Measurements from ENCODE around the gene MATCAP1. TPM values are rescaled to one million over a fixed set of nuclear protein-coding genes. Genes with fewer than 3 reads are reported as not detected.

MATCAP1 gene
- total RNA-seq, 4 donors from 2014 or later: 20.8 to 57.8 (median 42.3) TPM

GRCh38 chr16:67155295-67156142 is 28.2 kb downstream of the MATCAP1 start:
- DNase-seq: peak; percentile 55 to 88 (median 85)
- TF ChIP-seq, protein P1, sequence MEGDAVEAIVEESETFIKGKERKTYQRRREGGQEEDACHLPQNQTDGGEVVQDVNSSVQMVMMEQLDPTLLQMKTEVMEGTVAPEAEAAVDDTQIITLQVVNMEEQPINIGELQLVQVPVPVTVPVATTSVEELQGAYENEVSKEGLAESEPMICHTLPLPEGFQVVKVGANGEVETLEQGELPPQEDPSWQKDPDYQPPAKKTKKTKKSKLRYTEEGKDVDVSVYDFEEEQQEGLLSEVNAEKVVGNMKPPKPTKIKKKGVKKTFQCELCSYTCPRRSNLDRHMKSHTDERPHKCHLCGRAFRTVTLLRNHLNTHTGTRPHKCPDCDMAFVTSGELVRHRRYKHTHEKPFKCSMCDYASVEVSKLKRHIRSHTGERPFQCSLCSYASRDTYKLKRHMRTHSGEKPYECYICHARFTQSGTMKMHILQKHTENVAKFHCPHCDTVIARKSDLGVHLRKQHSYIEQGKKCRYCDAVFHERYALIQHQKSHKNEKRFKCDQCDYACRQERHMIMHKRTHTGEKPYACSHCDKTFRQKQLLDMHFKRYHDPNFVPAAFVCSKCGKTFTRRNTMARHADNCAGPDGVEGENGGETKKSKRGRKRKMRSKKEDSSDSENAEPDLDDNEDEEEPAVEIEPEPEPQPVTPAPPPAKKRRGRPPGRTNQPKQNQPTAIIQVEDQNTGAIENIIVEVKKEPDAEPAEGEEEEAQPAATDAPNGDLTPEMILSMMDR (IDR thresholded peaks at IDR 0.05): peak; percentile 96 to 99 (median 98)
- no peak for TF ChIP-seq POLR2A (IDR thresholded peaks at IDR 0.05)
- Histone ChIP-seq H3K9me3 (no peaks in the 10 kb centered on the region), H3K27ac (no peak overlapping the region), H3K4me1 (peaks cover 7 to 43% (median 16%) of the 10 kb centered on the region in 4 donors), H3K4me3 (peak overlapping the region in 3 of 4 donors; percentile 15 to 46 (median 29)), H3K27me3 (no peaks in the 10 kb centered on the region), H3K36me3 (no peaks in the 10 kb centered on the region)

DNA sequence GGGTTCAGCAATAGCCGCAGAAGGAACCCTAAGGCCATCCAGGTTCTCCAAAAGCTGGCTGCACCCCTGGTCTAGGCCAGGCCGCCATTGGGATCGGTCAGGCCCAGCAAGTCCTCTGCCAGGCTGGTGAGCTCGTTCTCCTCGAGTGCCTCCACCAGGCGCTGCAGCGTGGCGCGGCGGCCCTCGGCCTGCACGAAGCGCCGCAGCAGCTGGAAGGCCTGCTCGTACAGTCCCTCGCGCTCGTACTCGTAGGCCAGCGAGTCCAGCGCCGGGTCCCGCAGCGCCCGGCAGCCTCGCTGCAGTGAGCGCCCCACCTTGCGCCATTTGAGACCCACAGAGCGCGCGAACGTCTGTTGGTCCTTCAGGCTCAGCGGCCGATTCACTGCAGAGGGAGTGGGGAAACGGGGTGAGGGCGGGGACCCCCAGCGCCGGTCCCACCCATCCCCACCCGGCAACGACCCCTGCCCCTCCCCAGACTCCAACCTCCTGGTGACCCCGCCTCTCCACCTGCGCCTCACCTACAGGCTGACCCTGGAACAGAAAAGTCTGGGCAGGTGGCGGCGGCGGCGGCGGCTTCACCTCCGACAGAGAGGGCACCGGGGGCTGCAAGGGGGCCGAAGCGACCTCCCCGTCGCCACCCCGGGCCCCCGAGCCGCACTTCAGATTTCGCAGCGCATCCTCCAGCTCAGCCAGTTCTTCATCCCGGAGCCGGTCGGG is 29.0 kb downstream of the MATCAP1 start:
- H3K4me3 ChIP-seq: peak overlapping the region in 3 of 4 donors; percentile 15 to 46 (median 29)
- no peaks in the 10 kb centered on the region for H3K9me3 ChIP-seq
- TF ChIP-seq POLR2A (IDR thresholded peaks at IDR 0.05): no peak
- TF ChIP-seq, protein P1 (IDR thresholded peaks at IDR 0.05): no peak
- H3K27ac ChIP-seq: no peak overlapping the region
- H3K36me3 ChIP-seq: no peaks in the 10 kb centered on the region
- no peak for DNase-seq
- H3K27me3 ChIP-seq: no peaks in the 10 kb centered on the region
- peaks cover 7 to 51% (median 16%) of the 10 kb centered on the region in 4 donors for H3K4me1 ChIP-seq

- H3K4me1 ChIP-seq: peaks cover 4 to 39% (median 12%) of the 10 kb centered on the region in 4 donors
- peak overlapping the region in 3 of 4 donors; percentile 71 to 87 (median 73) for H3K27ac ChIP-seq
- no peaks in the 10 kb centered on the region for H3K9me3 ChIP-seq
- DNase-seq: no peak
- TF ChIP-seq, protein P1 (IDR thresholded peaks at IDR 0.05): no peak
- no peak for TF ChIP-seq POLR2A (IDR thresholded peaks at IDR 0.05)
- peaks cover 0 to 13% (median 0%) of the 10 kb centered on the region in 3 donors for H3K36me3 ChIP-seq
- H3K27me3 ChIP-seq: no peaks in the 10 kb centered on the region
- peak overlapping the region in 1 of 4 donors; percentile 57 for H3K4me3 ChIP-seq
These were observed 32.2 kb downstream of the MATCAP1 start for GRCh38 chr16:67151431-67152097.

GRCh38 chr16:67150833-67151396 is 32.8 kb downstream of the MATCAP1 start, which contains the start of gene B3GNT9:
Gene B3GNT9 (minus strand): TSS chr16:67150998. CDS start chr16:67150485, 513 bp downstream.
- TF ChIP-seq POLR2A (IDR thresholded peaks at IDR 0.05): no peak
- TF ChIP-seq, protein P1 (IDR thresholded peaks at IDR 0.05): no peak
- no peaks in the 10 kb centered on the region for H3K9me3 ChIP-seq

More at GRCh38 chr16:67150833-67151396, 32.8 kb downstream of the MATCAP1 start, which contains the start of gene B3GNT9:
- Histone ChIP-seq H3K4me3 (peak within 1 kb of the TSS; percentile 51 to 70 (median 60)), H3K27ac (peak within 1 kb of the TSS; percentile 56 to 87 (median 72)), H3K36me3 (peaks cover 0 to 19% (median 0%) of the 10 kb centered on the region in 3 donors), H3K27me3 (no peaks in the 10 kb centered on the region), H3K4me1 (peaks cover 4 to 33% (median 12%) of the 10 kb centered on the region in 4 donors)
- DNase-seq: peak; percentile 51 to 74 (median 73)

All from Peyer's patch (tissue), 4 donors.